ENCODE data around the gene PODXL2.

The PODXL2 gene

DNA sequence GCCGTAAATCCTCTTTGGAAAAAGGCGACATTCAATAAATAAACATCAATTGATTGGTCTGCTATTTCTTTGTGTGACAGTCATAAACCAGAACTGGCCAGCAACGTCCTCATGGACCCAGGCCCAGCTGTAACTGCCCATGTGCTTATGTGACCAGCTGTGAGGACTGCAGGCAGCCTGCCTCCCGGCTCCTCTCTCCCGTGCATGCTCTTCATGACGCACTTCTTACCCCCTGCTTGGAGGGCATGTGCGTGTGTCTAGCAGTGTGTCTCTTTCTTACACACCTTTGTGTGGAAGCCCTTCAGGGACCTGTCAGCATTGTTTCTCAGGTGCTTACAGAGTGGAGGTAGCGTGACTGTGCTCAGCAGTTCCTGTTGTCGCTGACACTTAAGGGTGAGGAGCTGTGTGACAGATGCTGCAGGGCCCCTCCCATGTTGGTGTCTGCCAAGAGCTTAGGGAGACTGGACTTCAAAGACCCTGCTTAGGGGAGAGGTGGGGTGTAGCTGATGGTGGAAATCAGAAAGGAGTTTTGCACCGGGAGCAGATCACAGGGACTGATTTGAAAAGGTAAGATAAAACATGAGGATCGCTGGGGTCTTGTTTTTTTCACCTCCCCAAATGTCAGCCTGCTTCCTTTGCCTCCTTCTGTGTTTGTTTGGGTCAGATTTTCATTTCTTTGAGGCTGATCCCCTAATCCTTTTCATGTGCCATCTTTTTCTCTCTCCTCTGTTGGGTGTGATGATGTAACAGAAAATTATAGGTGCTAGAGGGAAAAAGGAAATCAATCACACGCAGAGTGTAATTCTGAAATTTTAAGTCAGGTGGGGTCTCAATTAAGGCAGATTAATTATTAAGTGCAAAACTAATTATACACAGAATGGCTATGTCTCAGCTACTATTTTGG, 2.1 kb downstream of the PODXL2 start:
- DNase-seq, result no peak

DNA sequence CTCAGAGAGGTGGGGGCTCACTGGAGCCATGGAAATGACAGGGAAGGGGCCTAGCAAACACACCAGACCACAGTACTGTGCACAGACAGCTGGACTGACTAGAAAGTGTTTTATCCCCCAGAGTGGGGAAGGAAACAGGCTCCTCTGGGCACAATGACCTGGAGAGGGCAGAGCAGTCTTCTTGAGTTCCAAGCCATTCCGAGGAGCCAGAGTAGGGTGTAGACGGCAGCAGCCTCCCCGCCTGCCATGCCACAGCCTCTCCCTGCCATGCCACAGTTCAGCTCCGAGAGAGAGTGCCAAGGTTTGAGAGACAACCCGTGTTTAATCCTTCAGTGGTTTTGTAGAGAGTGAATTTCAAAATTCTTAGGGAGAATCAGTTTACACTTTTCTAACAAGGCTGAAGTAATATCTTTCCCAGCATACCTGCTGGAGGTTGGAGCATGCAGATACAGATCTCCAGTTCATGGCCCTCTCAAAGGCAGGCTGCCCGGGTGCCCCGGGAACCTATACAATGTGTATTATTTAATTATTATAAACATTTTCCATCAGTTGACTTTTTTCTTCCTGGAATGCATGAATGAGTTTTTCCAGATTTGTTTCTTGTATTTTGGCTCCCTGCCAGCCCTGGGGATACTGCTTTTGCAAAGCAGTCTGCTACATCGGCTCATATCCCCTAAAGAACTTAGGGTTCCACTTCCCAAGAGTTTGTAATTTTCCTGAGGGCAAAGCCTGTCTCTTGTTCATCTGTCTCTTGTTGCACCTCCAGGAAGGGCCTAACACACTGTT, 3.2 kb downstream of the PODXL2 start:
- no peak for DNase-seq

DNA sequence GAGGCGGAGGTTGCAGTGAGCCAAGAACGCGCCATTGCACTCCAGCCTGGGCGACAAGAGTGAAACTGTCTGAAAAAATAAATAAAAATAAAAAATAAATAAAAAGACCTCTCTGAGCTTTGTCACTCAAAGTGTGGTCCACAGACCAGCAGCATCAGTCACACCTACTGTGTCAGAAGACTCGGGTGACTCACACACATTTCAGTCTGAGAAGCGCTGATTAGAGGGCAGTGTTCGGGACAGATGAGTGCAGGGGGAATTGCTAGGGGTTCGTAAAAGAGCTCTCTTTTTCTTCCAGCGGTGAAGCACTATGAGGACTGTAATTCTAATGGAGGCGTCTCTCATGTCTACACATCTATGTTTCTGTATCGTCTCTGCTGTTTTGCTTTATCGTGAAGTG, 5.7 kb downstream of the PODXL2 start:
- DNase-seq, result no peak

DNA sequence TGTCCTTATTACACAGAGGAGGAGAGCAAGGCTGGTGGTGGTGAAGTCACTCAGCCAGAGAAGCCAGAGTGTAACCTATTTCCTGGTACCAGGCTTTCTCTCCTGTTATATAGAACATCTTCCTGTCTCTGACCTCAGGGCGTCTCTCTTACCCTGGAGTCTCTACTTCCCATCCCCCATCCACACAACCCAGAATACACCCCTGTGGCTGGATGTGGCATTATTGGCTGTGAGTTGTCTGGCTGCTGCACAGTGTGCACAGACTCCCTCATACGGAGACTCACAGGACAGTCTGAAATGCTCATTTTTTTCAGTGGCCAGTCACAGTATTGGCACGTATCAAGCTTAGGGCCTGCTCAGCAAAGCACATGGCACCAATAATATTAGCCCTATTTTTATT, 8.6 kb downstream of the PODXL2 start:
- DNase-seq, result no peak

DNA sequence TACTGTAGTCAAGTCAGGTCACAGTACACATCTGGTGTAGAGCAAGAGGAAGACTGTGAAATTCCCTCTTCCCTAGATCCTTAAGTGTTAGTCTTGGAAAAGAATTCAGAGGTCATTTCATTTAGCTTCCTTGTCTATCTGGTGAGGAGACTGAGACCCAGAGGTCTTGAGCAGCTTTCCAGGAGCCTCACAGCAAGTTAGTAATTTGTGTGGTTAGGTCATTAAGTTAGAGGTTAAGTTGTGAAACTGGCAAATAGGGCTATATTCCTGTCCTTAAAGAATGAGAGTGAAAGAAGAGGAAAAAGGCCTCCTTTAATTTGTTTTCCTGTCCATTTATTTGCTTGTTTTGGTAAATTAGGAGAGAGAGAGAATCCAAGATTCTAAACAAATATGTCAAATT, 9.0 kb downstream of the PODXL2 start:
- DNase-seq, result no peak

DNA sequence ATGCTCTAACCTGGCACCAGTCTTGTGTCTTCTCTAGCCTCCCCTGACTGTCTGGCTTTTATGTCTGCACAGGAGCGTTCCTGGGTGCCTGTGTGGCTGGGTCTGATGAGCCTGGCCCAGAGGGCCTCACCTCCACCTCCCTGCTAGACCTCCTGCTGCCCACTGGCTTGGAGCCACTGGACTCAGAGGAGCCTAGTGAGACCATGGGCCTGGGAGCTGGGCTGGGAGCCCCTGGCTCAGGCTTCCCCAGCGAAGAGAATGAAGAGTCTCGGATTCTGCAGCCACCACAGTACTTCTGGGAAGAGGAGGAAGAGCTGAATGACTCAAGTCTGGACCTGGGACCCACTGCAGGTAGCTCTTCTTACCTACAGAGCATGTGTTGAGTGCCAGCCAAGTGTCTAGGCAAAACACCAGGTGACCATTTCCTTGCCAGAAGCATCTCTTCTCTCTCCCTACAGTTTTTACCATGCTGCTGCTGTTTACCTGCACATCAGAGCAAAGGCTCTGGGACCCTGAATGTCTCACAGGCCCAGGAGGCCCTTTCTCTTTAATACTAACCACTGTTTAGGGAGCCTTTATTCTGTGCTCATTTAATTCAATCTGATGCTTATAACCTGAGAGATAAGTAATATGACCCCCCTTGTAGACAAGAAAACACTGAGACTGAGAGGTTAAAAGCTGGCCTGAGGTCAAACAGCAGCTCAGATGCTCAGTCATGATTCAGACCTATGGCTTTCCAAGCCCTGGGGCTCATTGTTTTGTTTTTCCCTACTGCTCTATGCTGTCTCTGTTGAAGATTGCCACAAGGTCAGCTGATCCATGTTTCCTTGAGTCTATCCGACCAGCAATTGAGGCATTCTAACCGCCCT, 10.4 kb downstream of the PODXL2 start:
- DNase-seq, result no peak

DNA sequence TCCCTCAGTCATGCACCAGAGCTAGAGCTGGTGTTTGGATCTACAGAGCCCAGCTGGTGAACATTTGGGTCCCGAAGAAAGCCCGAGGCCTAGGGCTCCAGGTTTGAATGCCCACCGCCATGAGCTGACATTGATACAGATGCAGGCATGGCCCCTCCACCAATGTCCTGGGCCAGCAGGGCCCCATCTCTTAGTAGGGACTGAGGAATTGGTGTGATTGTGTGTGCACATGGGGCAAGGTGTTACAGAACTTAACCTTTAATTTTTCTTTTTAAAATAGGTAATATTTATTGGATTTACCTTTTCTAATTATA, 11.0 kb downstream of the PODXL2 start:
- no peak for DNase-seq

DNA sequence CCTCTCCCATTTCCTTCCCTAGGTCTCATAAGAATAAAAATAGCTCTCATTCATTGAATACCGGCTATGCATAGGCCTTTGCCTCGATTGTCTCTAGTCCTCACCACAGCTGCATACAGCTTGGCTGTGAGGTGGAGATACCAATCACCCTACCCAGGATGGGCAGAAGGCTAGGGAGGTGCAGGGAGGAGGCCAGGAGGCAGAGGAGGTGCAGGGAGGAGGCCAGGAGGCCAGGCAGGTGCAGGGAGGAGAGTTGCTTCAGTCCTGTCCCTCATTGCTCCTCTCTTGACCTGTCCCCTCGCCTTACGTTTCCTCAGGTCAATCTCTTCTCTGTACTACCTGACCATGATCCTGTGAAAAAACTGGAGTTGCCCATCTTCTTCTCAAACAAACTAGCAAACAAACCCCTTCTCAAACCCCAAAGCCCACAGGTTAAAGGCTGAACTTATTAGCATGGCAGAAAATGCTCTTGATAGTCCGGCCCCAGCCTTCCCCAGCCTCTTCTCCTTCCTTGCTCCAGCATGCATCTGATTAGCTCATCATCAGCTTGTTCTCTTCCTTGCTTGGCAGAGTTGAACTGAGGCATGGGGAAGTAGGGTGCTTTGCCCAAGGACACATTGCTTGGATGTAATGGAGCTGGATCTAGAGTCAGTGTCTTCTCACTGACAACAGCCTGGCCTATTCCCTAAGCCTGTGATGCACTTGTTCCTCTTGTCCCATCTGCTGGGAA, 15.8 kb downstream of the PODXL2 start:
- DNase-seq, result peak; percentile 24

DNA sequence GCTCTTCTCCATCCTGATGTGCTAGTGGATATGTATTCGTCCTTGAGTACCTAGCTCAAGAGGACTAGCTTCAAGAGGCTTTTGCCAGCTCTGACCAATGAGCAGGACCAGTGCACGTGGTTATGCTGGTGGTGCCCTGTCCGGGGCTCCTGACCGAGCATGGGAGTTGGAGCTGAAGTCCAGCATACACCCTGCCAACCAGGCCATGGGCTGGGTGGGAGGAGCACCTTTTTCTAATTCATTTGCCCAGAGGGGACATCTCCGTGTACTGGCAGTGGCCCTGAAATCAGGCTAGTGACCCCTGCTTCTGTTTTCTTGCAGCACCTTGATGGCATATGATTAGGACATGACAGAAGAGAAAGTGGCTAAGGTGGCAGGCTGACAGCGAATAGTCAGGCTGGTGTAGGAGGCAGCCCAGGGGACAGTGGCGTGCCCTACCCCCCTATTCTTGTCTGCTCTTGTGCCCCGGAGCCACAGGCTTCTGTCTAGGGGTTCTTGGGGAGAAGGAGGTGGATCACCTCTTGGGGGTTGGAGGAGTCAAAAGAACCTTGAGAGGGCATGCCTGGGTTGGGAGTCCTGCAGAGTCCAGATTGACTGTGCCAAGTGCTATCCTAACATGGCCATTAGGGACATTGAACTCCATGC, 16.5 kb downstream of the PODXL2 start:
- peak; percentile 35 for DNase-seq

DNA sequence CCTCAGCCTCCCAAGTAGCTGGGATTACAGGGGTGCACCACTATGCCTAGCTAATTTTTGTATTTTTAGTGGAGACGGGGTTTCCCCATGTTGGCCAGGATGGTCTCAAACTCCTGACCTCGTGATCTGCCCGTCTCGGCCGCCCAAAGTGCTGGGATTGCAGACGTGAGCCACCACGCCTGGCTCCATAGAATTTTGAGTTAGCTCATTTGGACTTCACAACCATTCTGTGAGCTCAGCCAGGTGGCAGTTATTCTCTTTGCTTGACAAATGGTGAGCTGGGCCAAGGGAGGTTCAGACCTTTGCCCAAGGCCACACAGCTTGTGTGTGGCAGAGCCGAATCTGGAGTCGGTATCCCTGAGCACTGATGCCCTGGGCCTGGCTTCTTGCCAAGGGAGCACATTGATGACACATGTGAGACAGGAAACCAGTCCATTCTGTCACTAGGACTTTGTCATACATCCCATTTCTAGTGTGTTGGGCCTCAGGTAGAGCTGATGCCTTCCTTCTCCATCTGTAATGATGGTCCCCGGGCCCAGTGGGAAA, 17.6 kb downstream of the PODXL2 start:
- DNase-seq, result peak; percentile 50

DNA sequence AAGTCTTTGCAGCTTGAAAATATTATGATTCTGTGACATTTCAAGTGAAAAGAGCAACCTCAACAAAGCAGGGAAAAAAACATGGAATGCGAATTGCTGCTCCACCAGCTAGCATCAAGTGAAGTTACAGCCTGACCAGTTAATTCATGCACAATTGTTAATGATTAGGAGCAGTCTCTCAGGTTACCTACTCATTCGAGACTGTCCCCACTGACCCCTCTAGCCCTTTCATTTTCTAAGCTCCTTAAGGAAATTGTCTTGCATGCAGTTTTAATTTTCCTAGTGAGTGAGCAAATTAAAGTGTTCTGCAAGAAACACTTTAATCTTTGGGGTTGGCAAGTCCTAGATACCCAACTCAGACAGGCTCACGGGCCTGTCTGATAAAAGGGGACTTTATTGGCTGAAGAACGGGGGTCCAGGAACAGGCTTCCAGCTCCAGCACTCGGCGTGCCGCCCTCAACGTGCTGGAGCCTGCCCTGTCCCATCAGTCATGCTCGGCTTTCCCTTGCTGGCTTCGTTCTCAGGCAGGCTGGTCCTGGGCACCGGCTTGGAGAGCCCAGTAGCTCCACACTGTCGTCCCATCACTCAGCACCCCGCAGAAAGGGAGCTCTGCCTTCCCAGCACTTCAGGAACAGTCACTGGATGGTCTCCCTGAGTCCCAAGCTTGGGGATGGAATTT, 18.3 kb downstream of the PODXL2 start:
- peak; percentile 32 for DNase-seq

DNA sequence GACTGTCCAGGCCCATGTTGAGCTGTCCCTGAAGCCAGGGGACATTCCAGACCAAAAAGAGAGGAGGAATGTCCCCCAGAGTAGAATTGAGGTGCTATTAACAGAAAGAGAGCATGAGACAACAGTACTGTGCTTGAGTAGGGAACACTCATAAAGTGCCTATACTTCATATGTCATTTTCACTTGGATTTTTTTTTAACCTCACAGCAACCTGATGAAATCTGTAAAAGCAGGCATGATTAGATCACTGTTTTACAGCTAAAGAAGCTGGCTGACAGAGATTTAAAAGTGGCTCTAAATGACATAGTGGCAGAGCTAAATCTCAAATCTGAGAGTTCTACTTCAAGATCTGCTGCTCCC, 18.8 kb downstream of the PODXL2 start:
- DNase-seq, result no peak

DNA sequence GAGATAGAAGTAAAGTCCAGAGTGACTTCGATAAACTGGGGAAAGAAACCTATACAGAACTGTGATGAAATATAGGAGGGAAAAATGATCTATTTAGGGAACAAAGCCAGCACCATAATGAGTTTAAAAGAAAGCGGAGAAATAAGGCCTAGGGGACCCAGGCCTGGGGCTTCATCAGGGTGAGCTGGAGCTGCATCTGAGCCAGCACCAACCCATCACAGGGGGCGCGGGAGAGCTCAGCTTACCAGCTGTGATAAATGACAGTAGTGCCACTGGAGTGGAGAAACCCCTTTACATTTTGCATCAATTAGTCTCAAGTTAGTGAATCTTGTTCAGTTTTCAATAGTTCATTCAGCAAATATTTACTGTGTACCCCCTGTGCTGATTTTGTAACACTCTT, 21.3 kb downstream of the PODXL2 start:
- peak; percentile 4 for DNase-seq

DNA sequence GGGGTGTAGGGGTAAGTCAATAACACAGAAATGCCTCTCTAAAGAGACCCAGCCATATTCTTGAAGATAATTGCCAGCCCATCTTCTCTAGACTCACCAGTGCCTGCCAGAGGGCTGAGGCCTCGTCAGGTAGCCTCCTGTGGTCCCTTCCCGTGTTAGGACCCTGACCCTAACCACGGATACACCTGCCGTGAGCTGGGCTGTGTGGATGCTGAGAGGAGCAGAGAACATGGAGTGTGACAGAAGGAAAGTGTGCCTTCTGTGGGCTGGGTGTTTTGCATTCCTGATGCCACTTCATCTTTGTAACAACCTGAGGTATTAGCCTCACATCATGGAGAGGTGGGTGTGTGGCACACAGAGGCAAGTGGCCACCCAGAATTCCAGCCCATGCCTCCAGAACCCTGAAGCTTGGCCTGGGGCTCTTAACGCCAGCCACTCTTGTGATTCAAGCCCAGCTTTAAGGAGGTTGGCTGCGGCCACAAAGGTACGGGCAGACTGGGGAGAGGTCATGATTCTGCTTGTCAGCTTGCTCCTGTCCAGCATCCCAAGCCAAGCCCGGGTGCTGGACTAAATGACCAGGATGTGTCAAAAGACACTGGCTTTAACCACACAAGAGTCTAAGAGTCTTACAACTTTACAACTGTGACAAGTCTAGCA, 22.7 kb downstream of the PODXL2 start:
- DNase-seq, result peak; percentile 41

DNA sequence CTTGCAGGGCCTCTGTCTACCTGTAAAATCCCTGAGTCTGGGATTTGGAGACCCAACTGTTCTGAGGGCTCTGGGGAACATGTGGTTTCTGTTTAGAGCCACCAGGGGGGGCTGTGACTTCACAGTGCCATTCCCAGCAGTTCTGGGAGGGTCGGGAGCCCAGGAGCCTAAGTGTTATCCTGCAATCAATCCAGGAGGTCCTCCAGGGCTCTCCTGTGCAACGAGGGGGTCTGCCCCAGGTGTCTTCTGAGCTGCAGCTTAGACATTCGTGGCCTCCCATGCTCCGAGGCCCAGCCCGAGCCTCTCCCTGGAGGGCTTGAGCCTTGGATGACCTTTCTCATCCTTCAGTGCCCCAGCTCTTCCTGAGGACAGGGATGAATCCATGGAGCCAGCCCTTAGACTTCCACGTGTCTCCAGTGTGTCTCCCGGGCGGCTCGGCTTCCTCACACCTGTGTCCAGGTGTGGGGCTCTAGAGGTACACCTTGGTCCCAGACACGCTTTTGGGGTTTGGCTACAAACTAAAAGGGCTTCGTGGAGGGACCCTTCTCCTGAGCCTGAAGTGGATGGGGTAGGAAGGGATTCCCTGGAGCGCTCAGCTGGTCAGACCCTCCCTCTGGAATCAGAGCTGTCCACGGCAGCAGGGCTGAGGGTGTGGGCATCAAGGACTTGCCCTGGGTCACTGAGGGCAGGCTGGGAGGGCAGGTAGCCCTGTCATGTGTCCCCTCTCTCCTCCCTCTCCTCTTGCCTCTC, 23.4 kb downstream of the PODXL2 start:
- DNase-seq, result peak; percentile 69

DNA sequence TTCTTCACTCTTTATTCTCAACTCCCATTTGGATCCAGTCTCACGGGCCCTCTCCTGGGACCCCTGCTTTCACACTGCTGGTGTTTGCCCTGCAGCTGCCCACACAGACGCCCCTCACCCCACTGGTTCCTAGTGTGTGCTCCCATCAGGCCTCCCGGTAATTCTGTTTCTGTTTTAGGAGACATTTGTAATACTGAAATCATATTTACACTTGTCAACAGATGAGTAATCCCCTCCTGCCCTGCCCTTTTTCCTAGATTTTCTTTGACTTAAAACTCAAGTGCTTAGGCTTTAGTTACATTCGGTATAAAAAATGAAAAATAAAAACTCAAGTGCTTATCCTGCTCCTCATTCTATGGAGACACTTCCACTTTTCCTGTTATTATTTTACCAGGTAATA, 25.4 kb downstream of the PODXL2 start:
- DNase-seq, result peak; percentile 1

DNA sequence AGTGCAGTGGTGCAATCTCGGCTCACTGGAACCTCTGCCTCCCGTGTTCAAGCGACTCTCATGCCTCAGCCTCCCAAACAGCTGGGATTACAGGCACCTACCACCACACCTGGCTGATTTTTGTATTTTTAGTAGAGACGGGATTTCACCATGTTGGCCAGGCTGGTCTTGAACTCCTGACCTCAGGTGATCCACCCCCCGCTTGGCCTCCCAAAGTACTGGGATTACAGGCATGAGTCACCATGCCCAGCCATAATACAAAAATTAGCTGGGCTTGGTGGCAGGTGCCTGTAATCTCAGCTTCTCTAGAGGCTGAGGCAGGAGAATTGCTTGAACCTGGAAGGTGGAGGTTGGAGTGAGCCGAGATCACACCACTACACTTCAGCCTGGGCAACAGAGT, 26.0 kb downstream of the PODXL2 start:
- DNase-seq, result peak; percentile 9

DNA sequence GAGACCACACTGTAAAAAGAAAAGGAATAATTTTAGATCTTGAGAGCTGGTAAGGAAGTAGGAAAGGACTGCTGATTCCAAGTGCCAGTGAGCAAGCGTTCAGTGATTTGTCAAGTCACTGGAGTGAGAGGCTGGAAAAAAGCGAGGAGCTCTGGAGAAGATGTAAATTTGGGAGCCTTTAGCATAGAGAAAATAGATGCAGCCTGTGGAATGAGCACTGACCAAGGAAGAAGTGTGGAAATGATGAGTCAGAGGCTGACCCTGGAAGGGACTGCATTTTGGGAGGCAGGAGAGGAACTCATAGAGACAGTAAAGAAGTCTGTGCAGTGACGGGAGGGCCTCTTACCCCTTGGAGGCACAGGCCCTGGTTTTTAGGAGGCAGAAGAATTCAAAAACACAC, 26.7 kb downstream of the PODXL2 start:
- peak; percentile 40 for DNase-seq

DNA sequence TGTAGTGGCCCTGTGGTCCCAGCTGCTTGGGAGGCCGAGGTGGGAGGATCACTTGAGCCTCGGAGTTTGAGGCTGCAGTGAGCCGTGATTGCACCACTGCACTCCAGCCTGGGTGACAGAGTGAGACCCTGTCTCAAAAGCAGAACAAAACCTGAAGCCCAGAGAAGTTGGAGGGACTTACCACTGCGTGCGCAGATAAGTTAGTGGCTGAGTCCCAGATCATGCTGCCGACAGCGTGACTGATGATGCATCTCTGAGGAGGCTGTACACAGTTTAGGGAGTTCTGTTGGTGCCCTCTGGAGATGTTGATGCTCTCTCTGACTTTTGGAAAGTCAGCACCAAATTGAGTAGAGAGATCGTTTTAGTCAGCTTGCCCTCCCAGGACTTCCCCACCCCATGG, 27.9 kb downstream of the PODXL2 start:
- no peak for DNase-seq

DNA sequence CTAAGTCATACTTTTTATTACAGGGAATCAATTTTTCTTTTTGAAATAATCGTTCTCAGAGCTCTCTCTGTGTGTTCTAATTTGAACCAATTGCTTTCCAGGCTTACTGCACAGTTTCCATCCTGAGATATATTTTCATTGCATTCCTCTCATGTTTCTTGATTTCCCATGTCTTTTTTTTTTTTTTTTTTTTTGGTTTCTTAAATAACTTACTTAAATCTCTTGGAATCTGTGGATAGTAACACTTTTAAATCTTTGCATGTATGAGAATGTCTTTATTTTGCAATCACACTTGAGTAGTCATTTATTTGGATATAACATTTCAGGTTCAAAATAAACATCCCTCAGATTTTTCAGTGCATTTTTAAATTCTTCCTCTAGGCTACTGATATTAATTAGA, 29.2 kb downstream of the PODXL2 start:
- DNase-seq, result no peak

Measured in activated CD8-positive, alpha-beta memory T cell treated with anti-CD3 and anti-CD28 coated beads for 24 hours (primary cell).